ENCODE results near the gene FHOD3. TPM values are rescaled to one million over a fixed set of nuclear protein-coding genes. Genes with fewer than 3 reads are reported as not detected.

FHOD3 gene
- total and polyA plus RNA-seq, 2 experiments from 2014 or later, result 2.7 to 8.7 TPM

DNA sequence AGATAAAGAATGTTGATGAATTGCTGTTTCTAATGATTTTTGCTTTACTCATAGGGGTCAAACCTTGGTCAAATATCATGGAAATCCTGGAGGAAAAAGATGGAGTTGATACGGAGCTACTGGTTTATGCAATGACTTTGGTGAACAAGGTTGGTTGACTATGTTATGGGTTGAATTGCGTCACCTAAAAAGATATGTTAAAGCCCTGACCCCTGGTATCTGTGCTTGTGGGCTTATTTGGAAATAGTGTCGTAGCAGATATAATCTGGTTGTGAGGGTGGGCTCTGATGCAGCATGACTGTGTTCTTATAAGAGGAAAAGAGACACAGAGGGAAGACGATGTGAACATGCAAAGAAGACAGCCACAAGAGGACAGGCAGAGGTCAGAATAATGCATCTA is 305.1 kb downstream of the FHOD3 start:
- TF ChIP-seq EZH2phosphoT487 (IDR thresholded peaks at IDR 0.05; ENCODE audit: unreplicated experiment) (no peak), JUNB (IDR thresholded peaks at IDR 0.05; ENCODE audit: unreplicated experiment) (no peak), CTCF (conservative IDR thresholded peaks at IDR 0.05; ENCODE audit: low read depth in 2 of 2) (no peak), ZNF331 (CRISPR knock-in tag; IDR thresholded peaks at IDR 0.05; ENCODE audit: low read depth) (no peak), NANOG (IDR thresholded peaks at IDR 0.05; ENCODE audit: borderline replicate concordance) (no peak), CREB1 (CRISPR knock-in tag; IDR thresholded peaks at IDR 0.05; ENCODE audit: low read depth) (no peak), POLR2AphosphoS5 (IDR thresholded peaks at IDR 0.05; ENCODE audit: low read depth) (no peak), ZNF114 (CRISPR knock-in tag; IDR thresholded peaks at IDR 0.05) (no peak), EZH2 (IDR thresholded peaks at IDR 0.05; ENCODE audit: low read depth, unreplicated experiment) (no peak), STAT1 (IDR thresholded peaks at IDR 0.05; ENCODE audit: unreplicated experiment) (no peak)
- TF ChIP-seq, protein P1, sequence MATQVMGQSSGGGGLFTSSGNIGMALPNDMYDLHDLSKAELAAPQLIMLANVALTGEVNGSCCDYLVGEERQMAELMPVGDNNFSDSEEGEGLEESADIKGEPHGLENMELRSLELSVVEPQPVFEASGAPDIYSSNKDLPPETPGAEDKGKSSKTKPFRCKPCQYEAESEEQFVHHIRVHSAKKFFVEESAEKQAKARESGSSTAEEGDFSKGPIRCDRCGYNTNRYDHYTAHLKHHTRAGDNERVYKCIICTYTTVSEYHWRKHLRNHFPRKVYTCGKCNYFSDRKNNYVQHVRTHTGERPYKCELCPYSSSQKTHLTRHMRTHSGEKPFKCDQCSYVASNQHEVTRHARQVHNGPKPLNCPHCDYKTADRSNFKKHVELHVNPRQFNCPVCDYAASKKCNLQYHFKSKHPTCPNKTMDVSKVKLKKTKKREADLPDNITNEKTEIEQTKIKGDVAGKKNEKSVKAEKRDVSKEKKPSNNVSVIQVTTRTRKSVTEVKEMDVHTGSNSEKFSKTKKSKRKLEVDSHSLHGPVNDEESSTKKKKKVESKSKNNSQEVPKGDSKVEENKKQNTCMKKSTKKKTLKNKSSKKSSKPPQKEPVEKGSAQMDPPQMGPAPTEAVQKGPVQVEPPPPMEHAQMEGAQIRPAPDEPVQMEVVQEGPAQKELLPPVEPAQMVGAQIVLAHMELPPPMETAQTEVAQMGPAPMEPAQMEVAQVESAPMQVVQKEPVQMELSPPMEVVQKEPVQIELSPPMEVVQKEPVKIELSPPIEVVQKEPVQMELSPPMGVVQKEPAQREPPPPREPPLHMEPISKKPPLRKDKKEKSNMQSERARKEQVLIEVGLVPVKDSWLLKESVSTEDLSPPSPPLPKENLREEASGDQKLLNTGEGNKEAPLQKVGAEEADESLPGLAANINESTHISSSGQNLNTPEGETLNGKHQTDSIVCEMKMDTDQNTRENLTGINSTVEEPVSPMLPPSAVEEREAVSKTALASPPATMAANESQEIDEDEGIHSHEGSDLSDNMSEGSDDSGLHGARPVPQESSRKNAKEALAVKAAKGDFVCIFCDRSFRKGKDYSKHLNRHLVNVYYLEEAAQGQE (IDR thresholded peaks at IDR 0.05; ENCODE audit: unreplicated experiment), result no peak
- TF ChIP-seq, protein P2, sequence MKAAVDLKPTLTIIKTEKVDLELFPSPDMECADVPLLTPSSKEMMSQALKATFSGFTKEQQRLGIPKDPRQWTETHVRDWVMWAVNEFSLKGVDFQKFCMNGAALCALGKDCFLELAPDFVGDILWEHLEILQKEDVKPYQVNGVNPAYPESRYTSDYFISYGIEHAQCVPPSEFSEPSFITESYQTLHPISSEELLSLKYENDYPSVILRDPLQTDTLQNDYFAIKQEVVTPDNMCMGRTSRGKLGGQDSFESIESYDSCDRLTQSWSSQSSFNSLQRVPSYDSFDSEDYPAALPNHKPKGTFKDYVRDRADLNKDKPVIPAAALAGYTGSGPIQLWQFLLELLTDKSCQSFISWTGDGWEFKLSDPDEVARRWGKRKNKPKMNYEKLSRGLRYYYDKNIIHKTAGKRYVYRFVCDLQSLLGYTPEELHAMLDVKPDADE (IDR thresholded peaks at IDR 0.05), result no peak
- TF ChIP-seq, protein P3, sequence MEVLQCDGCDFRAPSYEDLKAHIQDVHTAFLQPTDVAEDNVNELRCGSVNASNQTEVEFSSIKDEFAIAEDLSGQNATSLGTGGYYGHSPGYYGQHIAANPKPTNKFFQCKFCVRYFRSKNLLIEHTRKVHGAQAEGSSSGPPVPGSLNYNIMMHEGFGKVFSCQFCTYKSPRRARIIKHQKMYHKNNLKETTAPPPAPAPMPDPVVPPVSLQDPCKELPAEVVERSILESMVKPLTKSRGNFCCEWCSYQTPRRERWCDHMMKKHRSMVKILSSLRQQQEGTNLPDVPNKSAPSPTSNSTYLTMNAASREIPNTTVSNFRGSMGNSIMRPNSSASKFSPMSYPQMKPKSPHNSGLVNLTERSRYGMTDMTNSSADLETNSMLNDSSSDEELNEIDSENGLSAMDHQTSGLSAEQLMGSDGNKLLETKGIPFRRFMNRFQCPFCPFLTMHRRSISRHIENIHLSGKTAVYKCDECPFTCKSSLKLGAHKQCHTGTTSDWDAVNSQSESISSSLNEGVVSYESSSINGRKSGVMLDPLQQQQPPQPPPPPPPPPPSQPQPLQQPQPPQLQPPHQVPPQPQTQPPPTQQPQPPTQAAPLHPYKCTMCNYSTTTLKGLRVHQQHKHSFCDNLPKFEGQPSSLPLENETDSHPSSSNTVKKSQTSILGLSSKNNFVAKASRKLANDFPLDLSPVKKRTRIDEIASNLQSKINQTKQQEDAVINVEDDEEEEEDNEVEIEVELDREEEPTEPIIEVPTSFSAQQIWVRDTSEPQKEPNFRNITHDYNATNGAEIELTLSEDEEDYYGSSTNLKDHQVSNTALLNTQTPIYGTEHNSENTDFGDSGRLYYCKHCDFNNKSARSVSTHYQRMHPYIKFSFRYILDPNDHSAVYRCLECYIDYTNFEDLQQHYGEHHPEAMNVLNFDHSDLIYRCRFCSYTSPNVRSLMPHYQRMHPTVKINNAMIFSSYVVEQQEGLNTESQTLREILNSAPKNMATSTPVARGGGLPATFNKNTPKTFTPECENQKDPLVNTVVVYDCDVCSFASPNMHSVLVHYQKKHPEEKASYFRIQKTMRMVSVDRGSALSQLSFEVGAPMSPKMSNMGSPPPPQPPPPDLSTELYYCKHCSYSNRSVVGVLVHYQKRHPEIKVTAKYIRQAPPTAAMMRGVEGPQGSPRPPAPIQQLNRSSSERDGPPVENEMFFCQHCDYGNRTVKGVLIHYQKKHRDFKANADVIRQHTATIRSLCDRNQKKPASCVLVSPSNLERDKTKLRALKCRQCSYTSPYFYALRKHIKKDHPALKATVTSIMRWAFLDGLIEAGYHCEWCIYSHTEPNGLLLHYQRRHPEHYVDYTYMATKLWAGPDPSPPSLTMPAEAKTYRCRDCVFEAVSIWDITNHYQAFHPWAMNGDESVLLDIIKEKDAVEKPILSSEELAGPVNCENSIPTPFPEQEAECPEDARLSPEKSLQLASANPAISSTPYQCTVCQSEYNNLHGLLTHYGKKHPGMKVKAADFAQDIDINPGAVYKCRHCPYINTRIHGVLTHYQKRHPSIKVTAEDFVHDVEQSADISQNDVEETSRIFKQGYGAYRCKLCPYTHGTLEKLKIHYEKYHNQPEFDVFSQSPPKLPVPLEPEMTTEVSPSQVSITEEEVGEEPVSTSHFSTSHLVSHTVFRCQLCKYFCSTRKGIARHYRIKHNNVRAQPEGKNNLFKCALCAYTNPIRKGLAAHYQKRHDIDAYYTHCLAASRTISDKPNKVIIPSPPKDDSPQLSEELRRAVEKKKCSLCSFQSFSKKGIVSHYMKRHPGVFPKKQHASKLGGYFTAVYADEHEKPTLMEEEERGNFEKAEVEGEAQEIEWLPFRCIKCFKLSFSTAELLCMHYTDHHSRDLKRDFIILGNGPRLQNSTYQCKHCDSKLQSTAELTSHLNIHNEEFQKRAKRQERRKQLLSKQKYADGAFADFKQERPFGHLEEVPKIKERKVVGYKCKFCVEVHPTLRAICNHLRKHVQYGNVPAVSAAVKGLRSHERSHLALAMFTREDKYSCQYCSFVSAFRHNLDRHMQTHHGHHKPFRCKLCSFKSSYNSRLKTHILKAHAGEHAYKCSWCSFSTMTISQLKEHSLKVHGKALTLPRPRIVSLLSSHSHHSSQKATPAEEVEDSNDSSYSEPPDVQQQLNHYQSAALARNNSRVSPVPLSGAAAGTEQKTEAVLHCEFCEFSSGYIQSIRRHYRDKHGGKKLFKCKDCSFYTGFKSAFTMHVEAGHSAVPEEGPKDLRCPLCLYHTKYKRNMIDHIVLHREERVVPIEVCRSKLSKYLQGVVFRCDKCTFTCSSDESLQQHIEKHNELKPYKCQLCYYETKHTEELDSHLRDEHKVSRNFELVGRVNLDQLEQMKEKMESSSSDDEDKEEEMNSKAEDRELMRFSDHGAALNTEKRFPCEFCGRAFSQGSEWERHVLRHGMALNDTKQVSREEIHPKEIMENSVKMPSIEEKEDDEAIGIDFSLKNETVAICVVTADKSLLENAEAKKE (CRISPR knock-in tag; IDR thresholded peaks at IDR 0.05), result no peak
- Histone ChIP-seq H3K4me1 (ENCODE audit: insufficient read depth) (peaks cover 6% of the 10 kb centered on the region; the same call in 1 of the 2 replicates), H2AFZ (no peak overlapping the region), H3K27ac (ENCODE audit: low read depth) (no peak overlapping the region), H3K4me3 (no peak overlapping the region), H3K27me3 (ENCODE audit: insufficient read depth) (no peaks in the 10 kb centered on the region), H3K36me3 (ENCODE audit: insufficient read depth) (no peaks in the 10 kb centered on the region), H3K79me2 (replicated peaks; ENCODE audit: insufficient read depth) (no peaks in the 10 kb centered on the region), H4K20me1 (replicated peaks; ENCODE audit: insufficient read depth) (no peaks in the 10 kb centered on the region), H3K9me2 (ENCODE audit: insufficient read depth) (peaks cover 8% of the 10 kb centered on the region; the same call in 1 of the 2 replicates), H3K4me2 (no peak overlapping the region), H3F3A (replicated peaks; ENCODE audit: low read depth) (no peaks in the 10 kb centered on the region)
- ATAC-seq (no peak), DNase-seq (ENCODE audit: low spot score) (no peak)
- Mint-ChIP-seq H3K9me3 (peaks cover 5% of the 10 kb centered on the region; the same call in 1 of the 3 replicates), H3K27ac (no peak overlapping the region), H3K4me1 (peaks cover 13% of the 10 kb centered on the region), H3K36me3 (ENCODE audit: low read depth) (peaks cover 12% of the 10 kb centered on the region; the same call in 2 of the 3 replicates), H3K4me3 (no peak overlapping the region), H3K27me3 (ENCODE audit: insufficient read depth, low read depth, poor library complexity) (peaks cover 3% of the 10 kb centered on the region)
